GM19043 (cell line): ENCODE measurements around the gene NDUFS6.
"Not testable (repeated sequence)": the region's sequence is repeated elsewhere in the genome, so short reads cannot be mapped to it uniquely, and the experiment has no call there.

Source experiments
- ATAC-seq: cut with Tn5 transposase; IDR thresholded peaks from one replicate; pipeline ENCODE4 v1.9.1; 2021; ENCODE audit warnings: low read depth; ENCODE audit not compliant: unreplicated experiment

The NDUFS6 gene

GRCh38 chr5:1796371-1797102 is 4.7 kb upstream of the NDUFS6 start:
- no peak for ATAC-seq

GRCh38 chr5:1797103-1797800 is 4.0 kb upstream of the NDUFS6 start:
- ATAC-seq = no peak

- ATAC-seq = no peak
Observed at GRCh38 chr5:1797855-1798254, 3.4 kb upstream of the NDUFS6 start.

GRCh38 chr5:1798589-1798988 is 2.6 kb upstream of the NDUFS6 start:
- ATAC-seq = not testable (repeated sequence)

- ATAC-seq = peak; percentile 24
Observed at GRCh38 chr5:1799110-1799601, 2.1 kb upstream of the NDUFS6 start.

GRCh38 chr5:1799602-1800471 is 1.4 kb upstream of the NDUFS6 start, which contains the start of gene MRPL36:
TSS of gene MRPL36 (minus strand) at chr5:1799837. CDS start at chr5:1798935, 902 bp downstream.
- peak; percentile 37 for ATAC-seq

- ATAC-seq = peak; percentile 41
Observed at GRCh38 chr5:1800472-1801221, 560 bp upstream of the NDUFS6 start.

- ATAC-seq = no peak
Observed at GRCh38 chr5:1801967-1802295, 724 bp downstream of the NDUFS6 start.

GRCh38 chr5:1803192-1803591 is 2.0 kb downstream of the NDUFS6 start:
- ATAC-seq = no peak

GRCh38 chr5:1804001-1804690 is 2.9 kb downstream of the NDUFS6 start:
- ATAC-seq = no peak

GRCh38 chr5:1805326-1805725 is 4.1 kb downstream of the NDUFS6 start:
- ATAC-seq = no peak

- no peak for ATAC-seq
Observed at GRCh38 chr5:1805736-1806135, 4.5 kb downstream of the NDUFS6 start.

- no peak for ATAC-seq
Observed at GRCh38 chr5:1806199-1806598, 5.0 kb downstream of the NDUFS6 start.

- ATAC-seq = no peak
Observed at GRCh38 chr5:1806974-1807373, 5.8 kb downstream of the NDUFS6 start.

- ATAC-seq = no peak
Observed at GRCh38 chr5:1807451-1808185, 6.4 kb downstream of the NDUFS6 start.

- ATAC-seq = no peak
Observed at GRCh38 chr5:1808439-1808838, 7.2 kb downstream of the NDUFS6 start.

GRCh38 chr5:1809416-1810035 is 8.3 kb downstream of the NDUFS6 start:
- ATAC-seq = no peak

GRCh38 chr5:1810581-1811101 is 9.4 kb downstream of the NDUFS6 start:
- no peak for ATAC-seq
